NCI-H2171 treated with DMSO at 0.1 percent for 48 hours (cell line): ENCODE results near the gene DFFB.

ENCODE experiments used
- DNase-seq: peaks from one replicate; lab custom pipeline; 2025; lab: John Stamatoyannopoulos, UW

The DFFB gene

DNA sequence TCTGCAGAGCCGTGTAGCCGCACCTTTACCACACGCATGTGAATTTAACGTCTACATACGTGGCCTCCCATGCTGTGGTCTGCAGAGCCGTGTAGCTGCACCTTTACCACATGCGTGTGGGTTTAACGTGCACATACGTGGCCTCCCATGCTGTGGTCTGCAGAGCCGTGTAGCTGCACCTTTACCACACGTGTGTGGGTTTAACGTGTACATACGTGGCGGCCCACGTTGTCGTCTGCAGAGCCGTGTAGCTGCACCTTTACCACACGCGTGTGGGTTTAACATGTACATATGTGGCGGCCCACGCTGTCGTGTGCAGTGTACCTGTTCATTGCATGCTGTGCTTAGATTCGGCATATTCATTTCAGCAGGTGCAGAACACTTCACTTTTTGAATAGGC, 17.5 kb downstream of the DFFB start:
- no peak for DNase-seq

GRCh38 chr1:3876716-3877115, 19.4 kb downstream of the DFFB start:
- DNase-seq: no peak

DNA sequence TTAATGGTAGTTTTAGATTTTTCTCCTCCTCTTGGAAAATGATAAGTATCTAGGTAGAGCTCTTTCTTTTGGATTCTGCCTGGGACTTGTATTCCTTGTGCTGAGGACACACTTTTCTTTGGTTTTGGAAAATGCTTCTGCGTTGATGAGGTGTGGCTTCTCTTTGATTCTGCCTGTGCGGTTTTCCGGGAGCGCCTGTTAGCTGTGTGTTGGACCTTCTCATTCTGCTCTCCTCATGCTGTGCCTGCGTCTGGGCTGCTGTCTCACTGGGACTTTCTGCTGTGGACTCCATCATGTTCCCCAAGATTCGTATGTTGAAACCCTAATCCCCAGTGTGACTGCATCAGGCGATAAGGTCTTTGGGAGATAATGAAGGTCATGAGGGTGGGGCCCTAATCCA, 21.8 kb downstream of the DFFB start:
- no peak for DNase-seq

DNA sequence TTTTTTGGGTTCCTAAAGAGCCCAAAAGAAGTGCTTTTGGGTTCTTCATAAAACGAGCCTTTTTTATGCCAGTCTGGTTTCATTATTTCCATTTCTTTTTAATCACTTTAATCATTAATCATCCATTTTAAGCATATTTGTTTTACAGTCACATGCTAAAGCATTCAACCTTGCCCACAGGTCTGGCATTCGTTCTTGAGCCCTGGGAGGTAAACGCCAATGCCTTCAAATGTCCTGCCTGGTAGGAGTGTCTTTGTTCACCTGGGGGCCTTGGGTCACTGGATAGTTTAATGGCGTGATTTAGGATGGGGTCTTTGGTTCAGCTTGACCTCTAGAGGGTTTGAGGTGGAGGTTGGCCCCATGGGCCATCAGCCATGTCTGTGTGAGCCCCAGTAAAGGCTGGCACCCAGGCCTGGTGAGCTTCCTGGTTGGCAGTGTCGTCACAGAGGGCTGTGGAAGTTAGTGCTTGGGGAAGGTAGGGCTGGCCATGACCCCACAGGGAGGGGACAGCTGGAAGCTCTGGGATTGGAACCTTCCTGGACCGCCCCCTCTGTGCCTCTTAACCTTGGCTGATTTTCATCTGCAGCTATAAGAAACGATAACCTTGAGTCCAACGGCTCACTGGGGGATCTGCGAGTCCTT, 22.6 kb downstream of the DFFB start:
- no peak for DNase-seq

- DNase-seq: no peak
These were observed 23.3 kb downstream of the DFFB start for GRCh38 chr1:3880429-3881192.

GRCh38 chr1:3881193-3881480, 23.9 kb downstream of the DFFB start:
- no peak for DNase-seq

- no peak for DNase-seq
These were observed 26.1 kb downstream of the DFFB start for GRCh38 chr1:3883194-3883925.

GRCh38 chr1:3884966-3885365, 27.7 kb downstream of the DFFB start:
- DNase-seq: no peak

- no peak for DNase-seq
These were observed 28.3 kb downstream of the DFFB start for GRCh38 chr1:3885611-3886010.

DNA sequence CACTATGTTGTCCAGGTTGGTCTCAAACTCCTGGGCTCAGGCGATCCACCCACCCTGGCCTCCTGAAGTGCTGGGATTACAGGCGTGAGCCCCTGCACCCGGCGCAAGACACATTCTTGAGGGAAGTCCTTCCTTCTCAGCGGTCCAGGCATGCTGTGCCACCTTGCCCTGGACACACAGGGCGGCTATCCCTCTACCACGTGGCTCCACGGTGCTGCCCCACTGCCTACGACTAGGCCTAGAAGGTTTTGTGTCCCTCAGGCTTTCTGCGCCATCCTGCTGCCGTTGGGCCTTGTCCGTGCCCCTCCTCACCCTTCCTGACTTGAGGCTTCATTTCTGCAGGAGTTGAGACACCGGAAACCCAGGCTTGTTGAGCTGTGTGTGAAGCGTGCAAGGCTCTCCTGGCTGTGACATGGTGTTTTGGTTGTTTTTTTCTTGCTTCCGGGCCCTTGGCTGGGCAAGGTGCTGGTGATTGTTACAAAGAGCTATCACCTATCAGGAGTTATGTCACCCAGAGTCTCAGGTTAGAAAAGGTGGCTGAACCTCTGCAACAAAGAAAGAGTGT, 28.9 kb downstream of the DFFB start:
- DNase-seq: no peak

DNA sequence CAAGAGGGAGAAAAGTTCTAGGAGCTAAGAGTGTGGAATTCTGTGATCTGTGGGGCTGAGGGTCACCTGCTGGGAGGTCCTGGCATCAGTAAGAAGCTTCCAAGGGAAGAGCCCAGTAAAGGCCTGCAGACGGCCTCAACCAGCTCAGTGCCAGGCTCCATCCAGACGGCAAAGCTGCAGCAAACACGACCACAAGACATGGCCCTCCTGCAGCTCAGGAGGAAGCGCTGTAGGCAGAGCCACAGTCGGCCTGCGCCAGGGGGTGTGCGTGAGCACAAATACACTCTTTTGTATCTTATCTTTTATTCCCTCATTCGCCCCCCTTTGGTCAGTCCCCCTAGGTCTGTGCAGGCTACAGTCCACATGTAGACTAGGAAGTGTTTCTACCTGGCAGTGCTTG, 29.4 kb downstream of the DFFB start:
- DNase-seq: no peak

DNA sequence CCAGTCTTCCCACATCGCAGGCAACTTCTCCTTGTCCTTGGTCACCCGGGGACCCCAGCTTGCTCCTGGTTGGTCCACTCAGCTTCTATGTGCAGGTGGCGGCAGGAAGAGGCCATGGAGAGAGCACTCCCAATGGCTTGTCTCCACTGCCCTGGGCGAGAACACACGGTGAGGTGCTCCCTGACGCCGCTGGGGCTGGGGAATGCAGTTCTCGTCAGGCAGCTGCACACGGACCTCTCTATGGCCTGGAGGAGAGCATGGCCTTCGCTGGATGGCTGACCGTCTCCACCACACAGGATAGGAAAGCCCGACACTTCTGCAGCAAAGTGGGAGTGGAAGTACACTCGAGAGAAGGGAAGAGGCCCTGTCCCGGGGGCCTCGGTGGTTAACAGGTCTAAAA, 31.0 kb downstream of the DFFB start:
- DNase-seq: no peak

- no peak for DNase-seq
These were observed 32.7 kb downstream of the DFFB start for GRCh38 chr1:3889936-3890335.

DNA sequence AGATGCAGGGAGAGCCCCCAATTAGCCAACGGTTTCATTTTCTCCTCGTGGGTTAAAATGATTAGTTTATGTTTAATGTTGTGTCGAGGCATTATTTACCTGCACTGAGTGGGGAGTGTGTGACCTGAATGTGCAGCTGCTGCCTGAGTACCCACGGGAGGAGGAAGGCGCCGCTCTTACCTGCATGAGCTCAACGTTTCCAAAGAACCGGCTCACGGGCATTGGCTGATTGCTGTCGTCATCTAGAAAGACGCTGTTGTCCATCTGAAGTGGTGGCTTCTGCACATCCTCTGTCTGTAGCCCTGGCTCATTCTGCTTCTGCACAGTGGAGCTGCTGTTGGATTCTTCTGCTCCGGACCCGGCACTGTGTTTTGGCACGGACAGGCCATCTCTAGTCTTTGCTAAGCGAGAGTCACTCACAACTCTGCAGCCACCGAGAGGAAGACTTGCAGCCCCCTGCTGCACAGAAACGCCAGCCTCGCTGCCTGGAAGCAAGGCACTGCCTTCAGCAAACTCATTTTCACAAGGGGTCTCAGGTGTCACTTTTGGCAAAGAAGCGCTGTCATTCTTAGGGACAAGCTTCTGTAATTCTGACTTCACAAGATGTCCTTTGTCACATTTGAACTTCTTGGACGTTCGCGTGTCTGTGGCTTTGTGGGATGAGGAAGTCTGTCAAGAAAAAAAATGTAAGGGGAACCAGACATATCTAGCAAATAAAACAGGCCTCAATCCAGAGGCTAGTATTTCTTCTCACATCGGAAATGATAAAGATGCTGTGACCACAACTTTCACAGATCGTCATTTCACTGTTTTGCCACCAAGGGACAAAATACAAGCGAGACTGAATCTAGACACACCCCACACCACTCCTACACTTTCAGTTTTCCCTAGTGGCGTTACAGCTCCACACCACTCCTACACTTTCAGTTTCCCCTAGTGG, 33.4 kb downstream of the DFFB start:
- no peak for DNase-seq

DNA sequence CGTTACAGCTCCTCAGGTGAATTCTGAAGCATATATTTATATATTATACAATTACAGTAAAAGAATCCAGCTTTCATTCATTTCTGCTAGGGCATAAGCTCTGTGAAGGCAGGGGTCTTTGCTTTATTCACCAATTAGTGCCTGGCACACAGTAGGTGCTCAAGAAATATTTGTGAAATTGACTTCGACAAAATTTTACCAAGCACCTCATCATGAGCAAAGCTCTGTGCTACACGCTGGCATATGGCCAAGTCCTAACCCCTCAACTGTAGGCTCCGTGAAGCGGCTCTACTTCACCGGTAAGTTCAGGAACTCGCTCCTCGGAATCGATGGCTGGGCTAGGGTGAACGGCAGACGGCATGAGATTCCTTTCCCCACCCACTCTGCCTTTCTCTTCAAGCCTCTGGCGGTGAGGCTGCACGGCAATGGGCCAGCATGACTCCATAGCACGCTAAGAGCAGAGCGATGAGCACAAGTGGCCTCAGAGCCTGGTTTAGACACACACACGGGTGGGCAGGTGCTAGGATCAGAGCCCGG, 34.1 kb downstream of the DFFB start:
- no peak for DNase-seq

DNA sequence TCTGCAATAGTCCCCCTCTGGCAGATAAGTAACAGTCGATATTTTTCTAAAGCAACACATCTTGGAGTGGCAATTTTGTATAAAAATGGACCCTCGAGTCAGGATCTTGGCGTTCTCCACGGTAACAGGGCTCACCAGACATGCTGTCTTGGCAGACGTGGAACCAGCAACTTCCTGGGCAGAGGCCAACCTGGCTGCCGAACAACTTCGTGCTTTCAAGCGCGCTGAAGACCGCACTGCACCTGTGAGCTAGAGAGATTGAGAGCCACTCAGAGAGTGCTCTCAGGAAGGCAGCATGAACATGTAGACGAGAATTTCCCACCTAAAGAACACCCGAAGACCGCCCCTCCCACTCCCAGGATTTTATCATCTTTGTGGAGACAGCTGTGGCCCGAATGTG, 35.5 kb downstream of the DFFB start:
- no peak for DNase-seq

DNA sequence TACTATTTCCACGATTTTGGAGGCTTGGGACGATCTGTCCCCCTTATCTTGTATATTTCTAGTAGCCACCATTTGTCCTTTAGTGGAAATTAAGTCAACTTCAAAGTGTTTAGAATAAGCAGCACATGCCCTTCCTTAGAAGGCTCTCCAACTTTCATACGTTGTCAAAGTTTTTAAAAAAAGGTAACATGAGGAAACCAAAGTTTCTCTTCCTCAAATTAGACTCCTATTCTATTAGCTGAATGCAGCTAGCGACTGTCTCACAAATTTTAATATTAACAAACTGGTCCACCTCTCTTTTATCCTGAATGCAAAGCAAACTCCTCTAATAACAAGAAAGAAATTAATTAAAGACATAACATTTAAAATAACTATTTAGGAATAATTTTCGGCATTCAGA, 35.9 kb downstream of the DFFB start:
- DNase-seq: no peak

DNA sequence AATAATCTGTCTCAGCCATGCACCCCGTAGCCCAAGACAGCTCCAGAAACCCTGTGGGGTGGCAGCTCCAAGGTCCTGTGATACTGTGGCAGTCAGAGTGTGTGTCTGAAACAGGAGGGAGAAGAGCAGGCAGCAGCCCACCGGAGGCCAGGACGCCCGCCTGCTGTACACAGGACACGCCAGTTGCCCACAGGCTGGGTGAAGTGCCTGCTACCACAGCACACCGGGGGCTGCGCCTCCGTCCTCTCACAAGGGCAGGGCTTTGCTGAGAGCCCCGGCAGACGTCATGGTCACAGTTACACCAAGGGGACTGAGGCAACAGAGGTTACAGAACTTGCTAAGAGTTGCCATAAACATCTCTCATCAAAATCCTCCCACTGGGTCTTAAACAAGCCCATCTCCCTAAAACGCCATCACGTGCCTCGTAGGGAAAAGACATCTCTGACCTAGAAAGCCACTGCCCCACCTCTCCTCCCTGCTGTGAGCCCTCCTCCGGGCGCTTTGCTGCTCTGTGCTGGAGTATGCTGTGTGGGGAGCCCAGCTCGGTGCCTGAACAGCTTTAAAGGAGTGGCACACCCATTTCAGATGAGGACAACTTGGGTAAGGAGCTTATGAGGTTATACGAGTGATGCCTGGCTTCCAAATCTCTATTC, 37.5 kb downstream of the DFFB start:
- no peak for DNase-seq

DNA sequence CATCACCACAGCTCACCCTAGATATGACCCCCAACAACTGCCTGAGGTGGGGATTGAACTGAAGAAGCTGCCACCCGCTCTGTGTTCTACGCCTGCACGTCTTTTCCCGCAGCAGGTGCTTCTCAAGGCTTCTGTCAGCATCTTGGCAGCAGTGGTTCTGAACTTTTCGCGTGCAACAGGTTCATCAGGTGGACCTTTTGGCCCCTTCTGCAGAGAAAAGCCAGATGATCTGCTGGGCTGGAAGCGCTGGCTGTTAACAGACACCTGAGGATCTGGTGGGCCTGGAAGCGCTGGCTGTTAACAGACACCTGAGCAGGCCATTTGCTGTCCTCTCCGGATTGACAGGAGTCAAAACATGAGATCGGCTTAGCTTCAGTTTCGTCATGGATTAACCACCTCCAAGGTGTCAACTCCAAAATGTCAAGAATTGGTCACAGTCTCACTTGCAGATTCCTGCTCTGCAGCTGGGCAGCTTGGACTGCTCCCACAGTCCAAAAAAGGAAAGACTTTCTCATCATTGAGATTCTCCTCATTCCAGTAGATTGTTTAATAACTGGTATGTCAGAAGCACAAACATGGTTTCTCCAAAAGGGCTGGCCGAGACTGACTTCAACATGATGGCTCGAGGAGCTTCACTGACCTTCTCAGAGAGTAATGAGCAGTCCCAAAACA, 38.1 kb downstream of the DFFB start:
- DNase-seq: no peak

- no peak for DNase-seq
These were observed 38.7 kb downstream of the DFFB start for GRCh38 chr1:3895951-3896325.
